OCI-LY1 (cell line): ENCODE measurements around the gene PIGZ.

Experiments used
- H2AFZ ChIP-seq: fragments of 200-600 bp; sonication (generic), shearing (Covaris generic); 2 replicates; pipeline ENCODE4 v1.6.0; 2014; ENCODE audit warnings: antibody characterized with exemption, mild to moderate bottlenecking, low read length
- H3F3A ChIP-seq: fragments of 200-600 bp; sonication (generic), shearing (Covaris generic); 2 replicates; pipeline ENCODE4 v1.6.0; 2014; ENCODE audit warnings: mild to moderate bottlenecking, antibody characterized with exemption, low read length, moderate library complexity; ENCODE audit not compliant: insufficient read depth
- H3K27ac ChIP-seq: fragments of 200-600 bp; sonication (generic); 2 replicates; pipeline ENCODE4 v1.5.1; 2014; ENCODE audit warnings: low read length, mixed run types, mild to moderate bottlenecking, low read depth; ENCODE audit not compliant: poor library complexity, severe bottlenecking
- H3K27me3 ChIP-seq: fragments of 200-600 bp; sonication (generic); 2 replicates; pipeline ENCODE4 v1.6.0; 2014; ENCODE audit warnings: antibody characterized with exemption, mild to moderate bottlenecking, low read length, moderate library complexity; ENCODE audit not compliant: insufficient read depth
- H3K36me3 ChIP-seq: fragments of 200-600 bp; sonication (generic); 2 replicates; pipeline ENCODE4 v1.6.1; 2014; ENCODE audit warnings: mild to moderate bottlenecking, antibody characterized with exemption, low read length, moderate library complexity, mixed read lengths; ENCODE audit not compliant: insufficient read depth
- H3K4me1 ChIP-seq: fragments of 200-600 bp; sonication (generic); 2 replicates; pipeline ENCODE4 v1.5.1; 2014; ENCODE audit warnings: mild to moderate bottlenecking, low read length, moderate library complexity; ENCODE audit not compliant: insufficient read depth, severe bottlenecking
- H3K4me2 ChIP-seq: fragments of 200-600 bp; sonication (generic), shearing (Covaris generic); 2 replicates; pipeline ENCODE4 v1.6.1; 2014; ENCODE audit warnings: low read length
- H3K4me3 ChIP-seq: fragments of 200-600 bp; sonication (generic); 2 replicates; pipeline ENCODE4 v1.5.1; 2014; ENCODE audit warnings: low read length, low read depth, mild to moderate bottlenecking, mixed read lengths; ENCODE audit not compliant: poor library complexity, severe bottlenecking
- H3K79me2 ChIP-seq: fragments of 200-600 bp; shearing (Covaris generic); 2 replicates; pipeline ENCODE4 v1.6.1; 2016; ENCODE audit warnings: mixed run types, low read length, mixed read lengths; ENCODE audit not compliant: insufficient read depth
- H3K9ac ChIP-seq: fragments of 200-600 bp; sonication (generic), shearing (Covaris generic); 2 replicates; pipeline ENCODE4 v1.6.1; 2014; ENCODE audit warnings: mild to moderate bottlenecking, low read length, mixed read lengths
- H3K9me2 ChIP-seq: fragments of 200-600 bp; sonication (generic), shearing (Covaris generic); 2 replicates; pipeline ENCODE4 v1.6.1; 2014; ENCODE audit warnings: low read depth, mild to moderate bottlenecking, low read length, mixed read lengths
- H3K9me3 ChIP-seq: fragments of 200-600 bp; shearing (Covaris generic); 2 replicates; pipeline ENCODE4 v1.6.1; 2014; ENCODE audit warnings: low read length, mixed read lengths
- H4K20me1 ChIP-seq: fragments of 200-600 bp; sonication (generic), shearing (Covaris generic); 2 replicates; pipeline ENCODE4 v1.6.0; 2016; ENCODE audit warnings: mild to moderate bottlenecking, low read length; ENCODE audit not compliant: insufficient read depth
- EZH2 ChIP-seq: fragments of 200-600 bp; sonication (generic), shearing (Covaris generic); IDR thresholded peaks from 2 replicates; pipeline ENCODE4 v1.8.0; 2017; ENCODE audit warnings: borderline replicate concordance, mixed run types, mild to moderate bottlenecking, antibody characterized with exemption, low read length, moderate library complexity, mixed read lengths
- TF ChIP-seq, protein P1 (sequence below): fragments of 200-600 bp; sonication (generic), shearing (Covaris generic); IDR thresholded peaks from 2 replicates; pipeline ENCODE4 v1.5.1; 2017; ENCODE audit warnings: mild to moderate bottlenecking, antibody characterized with exemption, low read length, moderate library complexity, mixed read lengths

The PIGZ gene, protein sequence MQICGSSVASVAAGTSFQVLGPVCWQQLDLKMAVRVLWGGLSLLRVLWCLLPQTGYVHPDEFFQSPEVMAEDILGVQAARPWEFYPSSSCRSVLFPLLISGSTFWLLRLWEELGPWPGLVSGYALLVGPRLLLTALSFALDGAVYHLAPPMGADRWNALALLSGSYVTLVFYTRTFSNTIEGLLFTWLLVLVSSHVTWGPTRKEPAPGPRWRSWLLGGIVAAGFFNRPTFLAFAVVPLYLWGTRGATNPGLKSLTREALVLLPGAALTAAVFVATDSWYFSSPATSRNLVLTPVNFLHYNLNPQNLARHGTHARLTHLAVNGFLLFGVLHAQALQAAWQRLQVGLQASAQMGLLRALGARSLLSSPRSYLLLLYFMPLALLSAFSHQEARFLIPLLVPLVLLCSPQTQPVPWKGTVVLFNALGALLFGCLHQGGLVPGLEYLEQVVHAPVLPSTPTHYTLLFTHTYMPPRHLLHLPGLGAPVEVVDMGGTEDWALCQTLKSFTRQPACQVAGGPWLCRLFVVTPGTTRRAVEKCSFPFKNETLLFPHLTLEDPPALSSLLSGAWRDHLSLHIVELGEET

DNA sequence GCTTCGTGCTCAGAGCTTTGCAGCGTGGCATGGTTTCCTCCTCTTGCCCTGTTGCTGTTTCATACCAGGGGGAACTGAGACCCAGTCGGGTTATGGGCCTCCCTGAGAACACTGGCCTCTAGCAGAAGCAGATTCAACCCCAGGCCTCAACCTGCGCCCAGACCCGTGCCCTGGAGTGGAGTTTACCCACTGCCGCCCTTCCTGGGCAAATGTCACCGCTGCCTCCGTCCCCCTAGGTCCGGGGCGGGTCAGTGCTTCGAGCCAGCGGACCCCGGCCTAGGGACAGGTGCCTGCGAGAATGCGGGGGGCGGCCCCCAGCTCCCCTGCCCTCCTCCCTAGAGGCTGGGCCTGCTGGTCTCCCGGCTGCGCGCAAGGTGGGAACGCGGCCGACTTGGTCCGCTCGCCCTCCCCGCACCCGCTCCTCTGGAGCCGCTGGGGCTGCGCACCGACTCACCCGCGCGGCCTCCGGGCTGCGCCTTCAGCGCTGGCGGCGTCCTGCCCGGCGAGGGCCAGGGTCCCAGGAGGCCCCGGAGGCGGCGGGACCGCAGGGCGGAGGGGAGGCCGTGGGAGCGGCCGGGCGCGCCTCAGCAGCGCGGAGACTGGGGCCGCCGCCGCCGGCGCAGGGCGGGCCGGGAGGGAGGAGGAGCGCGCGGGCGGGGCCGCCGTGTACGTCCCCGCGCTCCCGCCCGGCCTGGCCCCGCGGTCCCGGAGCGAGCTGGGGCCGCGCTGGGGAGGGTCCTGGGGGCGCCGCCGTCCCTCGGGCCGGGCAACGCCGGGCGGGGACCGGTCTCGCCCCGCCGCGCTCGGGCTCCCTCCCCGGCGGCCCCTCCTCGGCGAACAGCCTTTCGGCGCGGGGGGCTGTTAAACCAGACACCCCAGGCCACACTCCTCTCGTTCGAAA is at the start of gene PIGZ:
Gene PIGZ (minus strand): TSS at position 601 of the 901 bp plus-strand sequence. CDS start 16,802 bp downstream, outside the sequence.
- H3K9ac ChIP-seq = peak within 1 kb of the TSS; percentile 93
- H3K36me3 ChIP-seq = no peaks in the 10 kb centered on the region
- H3K4me1 ChIP-seq = peaks cover 18% of the 10 kb centered on the region
- H3K27me3 ChIP-seq = peaks cover 15% of the 10 kb centered on the region; the same call in 1 of the 2 replicates
- H3F3A ChIP-seq = no peaks in the 10 kb centered on the region
- H3K9me2 ChIP-seq = no peaks in the 10 kb centered on the region
- no peaks in the 10 kb centered on the region for H3K79me2 ChIP-seq
- H3K27ac ChIP-seq = no peak within 1 kb of the TSS
- peaks cover 2% of the 10 kb centered on the region; the same call in 1 of the 2 replicates for H3K9me3 ChIP-seq
- peak within 1 kb of the TSS; percentile 93 for H2AFZ ChIP-seq
- no peaks in the 10 kb centered on the region for H4K20me1 ChIP-seq
- peak within 1 kb of the TSS; percentile 97 for H3K4me3 ChIP-seq
- no peak for TF ChIP-seq EZH2
- TF ChIP-seq, protein P1, sequence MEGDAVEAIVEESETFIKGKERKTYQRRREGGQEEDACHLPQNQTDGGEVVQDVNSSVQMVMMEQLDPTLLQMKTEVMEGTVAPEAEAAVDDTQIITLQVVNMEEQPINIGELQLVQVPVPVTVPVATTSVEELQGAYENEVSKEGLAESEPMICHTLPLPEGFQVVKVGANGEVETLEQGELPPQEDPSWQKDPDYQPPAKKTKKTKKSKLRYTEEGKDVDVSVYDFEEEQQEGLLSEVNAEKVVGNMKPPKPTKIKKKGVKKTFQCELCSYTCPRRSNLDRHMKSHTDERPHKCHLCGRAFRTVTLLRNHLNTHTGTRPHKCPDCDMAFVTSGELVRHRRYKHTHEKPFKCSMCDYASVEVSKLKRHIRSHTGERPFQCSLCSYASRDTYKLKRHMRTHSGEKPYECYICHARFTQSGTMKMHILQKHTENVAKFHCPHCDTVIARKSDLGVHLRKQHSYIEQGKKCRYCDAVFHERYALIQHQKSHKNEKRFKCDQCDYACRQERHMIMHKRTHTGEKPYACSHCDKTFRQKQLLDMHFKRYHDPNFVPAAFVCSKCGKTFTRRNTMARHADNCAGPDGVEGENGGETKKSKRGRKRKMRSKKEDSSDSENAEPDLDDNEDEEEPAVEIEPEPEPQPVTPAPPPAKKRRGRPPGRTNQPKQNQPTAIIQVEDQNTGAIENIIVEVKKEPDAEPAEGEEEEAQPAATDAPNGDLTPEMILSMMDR = no peak
- H3K4me2 ChIP-seq = peak within 1 kb of the TSS; percentile 100

DNA sequence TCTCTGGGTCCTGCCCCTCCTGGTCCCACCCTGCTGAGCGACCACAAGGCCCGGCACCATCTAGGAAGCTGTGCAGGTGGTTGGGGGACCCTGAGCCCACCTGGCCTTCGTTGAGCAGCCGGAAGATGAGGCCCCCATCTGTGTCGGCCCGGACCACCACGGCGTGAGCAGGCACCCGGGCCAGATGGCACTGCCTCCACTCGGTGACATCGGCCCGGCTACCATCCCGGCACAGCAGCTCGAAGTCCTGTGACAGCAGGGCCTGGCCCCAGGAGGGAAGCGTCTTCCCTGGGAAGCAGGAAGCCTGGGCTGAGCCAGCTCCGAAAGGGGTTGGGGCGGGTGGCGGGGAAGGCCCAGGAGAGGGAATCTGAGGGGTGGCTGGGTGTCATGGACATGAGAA is 48.4 kb upstream of the PIGZ start:
- Histone ChIP-seq H3K4me2 (no peak overlapping the region), H3K36me3 (no peaks in the 10 kb centered on the region), H3K4me1 (no peaks in the 10 kb centered on the region), H3K9ac (no peak overlapping the region), H4K20me1 (no peaks in the 10 kb centered on the region), H3K27me3 (peaks cover 35% of the 10 kb centered on the region), H2AFZ (no peak overlapping the region), H3K79me2 (no peaks in the 10 kb centered on the region), H3K9me2 (no peaks in the 10 kb centered on the region), H3K4me3 (no peak overlapping the region), H3K9me3 (no peaks in the 10 kb centered on the region), H3F3A (no peaks in the 10 kb centered on the region), H3K27ac (no peak overlapping the region)
- no peak for TF ChIP-seq EZH2

DNA sequence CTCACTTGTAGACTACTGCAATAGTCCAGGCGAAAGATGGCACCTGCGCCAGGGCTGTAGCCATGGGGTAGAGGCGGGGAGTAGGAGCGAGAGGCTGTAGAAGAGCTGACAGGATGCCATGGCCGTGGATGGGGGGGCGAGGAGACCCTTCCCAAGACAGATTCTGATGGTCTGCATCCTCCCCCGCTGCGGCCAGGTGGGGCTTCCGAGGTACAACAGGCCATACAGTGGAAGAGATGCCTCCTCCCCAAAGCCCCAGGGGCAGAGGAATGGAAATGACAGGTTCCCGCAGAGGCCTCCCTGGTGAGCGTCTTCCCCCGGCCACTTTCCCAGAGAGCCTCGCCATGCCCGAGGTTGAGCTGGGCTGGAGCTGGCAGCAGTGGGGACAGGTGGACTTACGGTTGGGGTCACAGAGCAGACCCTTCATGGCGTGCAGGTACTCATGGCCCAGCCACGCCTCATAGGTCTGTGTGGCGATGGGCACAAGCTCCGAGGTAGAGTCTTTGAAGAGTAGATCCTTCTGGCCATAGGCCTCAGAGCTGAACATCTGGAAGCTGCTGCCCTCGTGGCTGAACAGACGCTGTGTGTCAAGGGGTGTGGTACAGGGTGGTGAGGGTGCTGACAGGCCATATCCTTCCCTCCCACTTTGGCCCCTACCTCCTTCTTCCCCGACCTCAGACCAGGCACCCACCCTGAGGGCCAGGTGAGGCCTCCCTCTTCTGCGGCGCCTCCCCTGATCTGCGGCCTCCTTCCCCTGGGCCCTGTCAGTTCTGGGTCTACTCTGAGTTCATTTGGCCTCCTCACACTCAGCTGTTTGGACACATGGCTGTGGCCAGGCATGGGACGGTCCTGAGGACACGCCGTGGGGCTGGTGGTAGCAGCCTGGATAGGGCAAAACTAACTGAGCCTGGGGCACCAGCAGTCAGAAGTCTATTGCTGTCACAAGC is 47.4 kb upstream of the PIGZ start:
- no peaks in the 10 kb centered on the region for H3F3A ChIP-seq
- no peaks in the 10 kb centered on the region for H3K36me3 ChIP-seq
- no peaks in the 10 kb centered on the region for H3K4me1 ChIP-seq
- H3K9me3 ChIP-seq = no peaks in the 10 kb centered on the region
- H3K4me2 ChIP-seq = no peak overlapping the region
- H4K20me1 ChIP-seq = no peaks in the 10 kb centered on the region
- no peak for TF ChIP-seq EZH2
- TF ChIP-seq, protein P1 = no peak
- H3K27me3 ChIP-seq = peaks cover 36% of the 10 kb centered on the region
- H3K79me2 ChIP-seq = no peaks in the 10 kb centered on the region
- no peaks in the 10 kb centered on the region for H3K9me2 ChIP-seq
- no peak overlapping the region for H3K9ac ChIP-seq
- H3K4me3 ChIP-seq = no peak overlapping the region
- no peak overlapping the region for H2AFZ ChIP-seq
- H3K27ac ChIP-seq = no peak overlapping the region
